GM23338 (cell line): ENCODE measurements around the gene PGP. TPM values are rescaled to one million over a fixed set of nuclear protein-coding genes. Genes with fewer than 3 reads are reported as not detected.
A peak's percentile ranks its signal among the peaks of the same experiment; 100 is the strongest.

Experiments used
- ATAC-seq: fragments of 200-7000 bp; cut with Tn5 transposase; 3 replicates; pipeline ENCODE4 v1.9.1; 2020
- DNase-seq: peaks from one replicate; pipeline ENCODE4 v3.0.0-alpha.2; 2015; ENCODE audit warnings: low spot score
- H2AFZ ChIP-seq: fragments of 200-600 bp; sonication (generic); 2 replicates; pipeline ENCODE4 v1.8.0; 2016; ENCODE audit warnings: antibody characterized with exemption, mild to moderate bottlenecking, moderate library complexity
- H3F3A ChIP-seq: fragments of 200-600 bp; sonication (generic); replicated peaks from 2 replicates; pipeline ENCODE4 v1.8.0; 2017; ENCODE audit warnings: antibody characterized with exemption, mixed run types, low read depth
- H3K27ac ChIP-seq: fragments of 200-600 bp; sonication (generic); 2 replicates; pipeline ENCODE4 v1.6.1; 2016; ENCODE audit warnings: low read depth
- H3K27me3 ChIP-seq: fragments of 200-600 bp; sonication (generic); 2 replicates; pipeline ENCODE4 v1.8.0; 2016; ENCODE audit warnings: mild to moderate bottlenecking, mixed run types, moderate library complexity; ENCODE audit not compliant: insufficient read depth
- H3K36me3 ChIP-seq: fragments of 200-600 bp; sonication (generic); 2 replicates; pipeline ENCODE4 v1.8.0; 2016; ENCODE audit warnings: mild to moderate bottlenecking; ENCODE audit not compliant: insufficient read depth
- H3K4me1 ChIP-seq: fragments of 200-600 bp; sonication (generic); 2 replicates; pipeline ENCODE4 v1.8.0; 2016; ENCODE audit warnings: mild to moderate bottlenecking, moderate library complexity; ENCODE audit not compliant: insufficient read depth
- H3K4me2 ChIP-seq: fragments of 200-600 bp; sonication (generic); 2 replicates; pipeline ENCODE4 v1.7.1; 2017; ENCODE audit warnings: mixed run types
- H3K4me3 ChIP-seq: fragments of 200-600 bp; sonication (generic); 2 replicates; pipeline ENCODE4 v1.6.1; 2016; ENCODE audit warnings: mixed run types
- H3K79me2 ChIP-seq: fragments of 200-600 bp; sonication (generic); replicated peaks from 2 replicates; pipeline ENCODE4 v1.8.0; 2017; ENCODE audit warnings: mild to moderate bottlenecking; ENCODE audit not compliant: insufficient read depth
- H3K9me2 ChIP-seq: fragments of 200-600 bp; sonication (generic); 2 replicates; pipeline ENCODE4 v1.8.0; 2017; ENCODE audit not compliant: insufficient read depth
- H4K20me1 ChIP-seq: fragments of 200-600 bp; sonication (generic); replicated peaks from 2 replicates; pipeline ENCODE4 v1.8.0; 2017; ENCODE audit warnings: mild to moderate bottlenecking; ENCODE audit not compliant: insufficient read depth
- H3K27ac Mint-ChIP-seq: 2 replicates; pipeline ENCODE4 v1.8.0; 2020; ENCODE audit warnings: inconsistent platforms, mild to moderate bottlenecking, moderate library complexity, mixed read lengths
- H3K27me3 Mint-ChIP-seq: 3 replicates; pipeline ENCODE4 v1.8.0; 2022; ENCODE audit warnings: low read depth, mild to moderate bottlenecking, moderate library complexity, mixed read lengths, inconsistent platforms; ENCODE audit not compliant: insufficient read depth, poor library complexity
- H3K36me3 Mint-ChIP-seq: 3 replicates; pipeline ENCODE4 v1.8.0; 2021; ENCODE audit warnings: low read depth, mild to moderate bottlenecking, inconsistent platforms, moderate library complexity, mixed read lengths
- H3K4me1 Mint-ChIP-seq: 3 replicates; pipeline ENCODE4 v1.8.0; 2020; ENCODE audit warnings: mild to moderate bottlenecking, inconsistent platforms, mixed read lengths
- H3K4me3 Mint-ChIP-seq: 3 replicates; pipeline ENCODE4 v1.8.0; 2021; ENCODE audit warnings: moderate library complexity, mild to moderate bottlenecking, inconsistent platforms, mixed read lengths
- H3K9me3 Mint-ChIP-seq: 3 replicates; pipeline ENCODE4 v1.8.0; 2020; ENCODE audit warnings: moderate library complexity, mild to moderate bottlenecking, inconsistent platforms, mixed read lengths
- CREB1 ChIP-seq: fragments of 250-450 bp; sonication (Bioruptor Pico); IDR thresholded peaks from 2 replicates; pipeline ENCODE4 v1.5.0; 2020; ENCODE audit warnings: low read depth, mild to moderate bottlenecking, moderate library complexity
- CTCF ChIP-seq, 2 experiments: fragments of 200-600 bp in 1 of 2; sonication (generic) in 1 of 2; conservative IDR thresholded peaks; 2 replicates each; pipeline versions ENCODE4 v1.5.1 to v1.6.1; 2016 to 2017; ENCODE audit warnings: antibody characterized with exemption in 2 of 2, low read depth in 2 of 2, mild to moderate bottlenecking in 2 of 2, moderate library complexity in 1 of 2
- ETS1 ChIP-seq: IDR thresholded peaks from 2 replicates; pipeline ENCODE4 v1.6.1; 2016; ENCODE audit warnings: antibody characterized with exemption
- EZH2 ChIP-seq: fragments of 200-600 bp; sonication (generic); IDR thresholded peaks from one replicate; pipeline ENCODE4 v1.8.0; 2017; ENCODE audit warnings: antibody characterized with exemption, mild to moderate bottlenecking, low read depth; ENCODE audit not compliant: unreplicated experiment
- EZH2phosphoT487 ChIP-seq: fragments of 200-600 bp; sonication (generic); IDR thresholded peaks from one replicate; pipeline ENCODE4 v1.8.1; 2018; ENCODE audit warnings: antibody characterized with exemption; ENCODE audit not compliant: unreplicated experiment
- NANOG ChIP-seq: IDR thresholded peaks from 2 replicates; pipeline ENCODE4 v1.6.1; 2016; ENCODE audit warnings: antibody characterized with exemption, borderline replicate concordance
- POLR2AphosphoS5 ChIP-seq: IDR thresholded peaks from 2 replicates; pipeline ENCODE4 v1.6.1; 2016; ENCODE audit warnings: antibody characterized with exemption, low read depth
- REST ChIP-seq: IDR thresholded peaks from one replicate; pipeline ENCODE4 v1.6.1; 2018; ENCODE audit warnings: antibody characterized with exemption; ENCODE audit not compliant: unreplicated experiment
- STAT1 ChIP-seq: IDR thresholded peaks from one replicate; pipeline ENCODE4 v1.6.1; 2016; ENCODE audit warnings: antibody characterized with exemption; ENCODE audit not compliant: unreplicated experiment
- ZNF331 ChIP-seq: fragments of 250-450 bp; sonication (Bioruptor Pico); IDR thresholded peaks from 2 replicates; pipeline ENCODE4 v1.5.0; 2020; ENCODE audit warnings: low read depth, mild to moderate bottlenecking, moderate library complexity
- ZNF462 ChIP-seq: fragments of 250-450 bp; sonication (Bioruptor Pico); IDR thresholded peaks from 2 replicates; pipeline ENCODE4 v1.5.0; 2020; ENCODE audit warnings: mild to moderate bottlenecking, moderate library complexity
- polyA plus RNA-seq: library from polyadenylated mRNA; unstranded; fragments of >200 nt; fragmentation: Nextera tagmentation; extraction: Ambion mirVana; gene quantifications from 2 replicates; pipeline ENCODE4 v1.2.1, GENCODE V29; 2016
- total RNA-seq: library from RNA; depleted of rRNA; stranded (reverse); fragments of >200 nt; shearing (Covaris generic); gene quantifications from 2 replicates; pipeline ENCODE4 v1.2.3, GENCODE V29; 2014

PGP gene
- total and polyA plus RNA-seq, 2 experiments from 2014 or later = 44.4 to 80.3 TPM

- ATAC-seq = peak; percentile 6
- no peaks in the 10 kb centered on the region for H3K9me3 Mint-ChIP-seq
- H3K4me2 ChIP-seq = no peak overlapping the region
- no peak overlapping the region for H3K27ac ChIP-seq
- H3F3A ChIP-seq = peaks cover 3% of the 10 kb centered on the region; the same call in 1 of the 2 replicates
- TF ChIP-seq POLR2AphosphoS5 (no peak), CREB1 (CRISPR knock-in tag) (no peak), ZNF331 (CRISPR knock-in tag) (no peak), ETS1 (no peak), REST (no peak), CTCF (conservative IDR thresholded peaks at IDR 0.05; ENCODE audit: low read depth in 2 of 2) (no peak), EZH2 (no peak), STAT1 (no peak), NANOG (no peak), EZH2phosphoT487 (no peak), ZNF462 (CRISPR knock-in tag) (no peak)
- H3K4me1 ChIP-seq = no peaks in the 10 kb centered on the region
- no peaks in the 10 kb centered on the region; the same call in 1 of the 2 replicates for H4K20me1 ChIP-seq
- no peaks in the 10 kb centered on the region for H3K79me2 ChIP-seq
- H3K27me3 Mint-ChIP-seq = peaks cover 28% of the 10 kb centered on the region
- no peak overlapping the region for H2AFZ ChIP-seq
- H3K27ac Mint-ChIP-seq = no peak overlapping the region
- peaks cover 18% of the 10 kb centered on the region for H3K27me3 ChIP-seq
- H3K36me3 Mint-ChIP-seq = peaks cover 30% of the 10 kb centered on the region
- DNase-seq = peak; percentile 45
- H3K36me3 ChIP-seq = peaks cover 3% of the 10 kb centered on the region; the same call in 1 of the 2 replicates
- H3K4me3 ChIP-seq = no peak overlapping the region
- no peak overlapping the region; the same call in 2 of the 3 replicates for H3K4me3 Mint-ChIP-seq
- no peaks in the 10 kb centered on the region for H3K9me2 ChIP-seq
- no peaks in the 10 kb centered on the region for H3K4me1 Mint-ChIP-seq
Observed at GRCh38 chr16:2238838-2239675, 24.4 kb upstream of the PGP start.
